Measurements from ENCODE around the gene KSR1. TPM values are rescaled to one million over a fixed set of nuclear protein-coding genes. Genes with fewer than 3 reads are reported as not detected.

KSR1 gene
- total and polyA plus RNA-seq, 9 of the 15 experiments (the other 6 are each of a cell fraction or from before 2014, with no cell fraction given) = 1.4 to 51.7 (median 18.4) TPM

- TF ChIP-seq MGA (IDR thresholded peaks at IDR 0.05) (peak; percentile 43; the same call in 1 of the 2 replicates), CBX5 (IDR thresholded peaks at IDR 0.05; ENCODE audit: borderline replicate concordance, low read depth) (no peak), FOSL1 (tag; conservative IDR thresholded peaks at IDR 0.05) (0 out of 2 replicates have a peak, but pooled peaks have one; percentile 9), TRIM28 (IDR thresholded peaks at IDR 0.05) (no peak), CTCFL (IDR thresholded peaks at IDR 0.05; ENCODE audit: borderline replicate concordance, insufficient read depth, low read depth, low read length, poor library complexity, severe bottlenecking) (peak; percentile 83), ZSCAN29 (IDR thresholded peaks at IDR 0.05) (no peak), MYBL2 (IDR thresholded peaks at IDR 0.05; ENCODE audit: low read depth) (no peak), MYBL2 (CRISPR knock-in tag; IDR thresholded peaks at IDR 0.05; ENCODE audit: borderline replicate concordance) (no peak), SAFB2 (IDR thresholded peaks at IDR 0.05; ENCODE audit: borderline replicate concordance, low read depth, low read length, severe bottlenecking) (no peak), CXXC5 (CRISPR knock-in tag; IDR thresholded peaks at IDR 0.05) (peak; percentile 75), ZFX (CRISPR knock-in tag; IDR thresholded peaks at IDR 0.05) (no peak), BCOR (IDR thresholded peaks at IDR 0.05) (no peak), NCOA2 (IDR thresholded peaks at IDR 0.05; ENCODE audit: partially characterized antibody in 2 of 2) (no peak), MTA2 (IDR thresholded peaks at IDR 0.05; ENCODE audit: low read depth) (0 out of 2 replicates have a peak, but pooled peaks have one; percentile 5), SREBF1 (IDR thresholded peaks at IDR 0.05; ENCODE audit: borderline replicate concordance, low read depth, low read length) (no peak), KAT2B (IDR thresholded peaks at IDR 0.05; ENCODE audit: low read depth, low read length) (no peak)
Observed at GRCh38 chr17:27569257-27569722, 113.0 kb downstream of the KSR1 start (continued).
